Measurements from ENCODE around the gene MEI4.
"Not testable (repeated sequence)": the region's sequence is repeated elsewhere in the genome, so short reads cannot be mapped to it uniquely, and the experiment has no call there.

Gene MEI4

DNA sequence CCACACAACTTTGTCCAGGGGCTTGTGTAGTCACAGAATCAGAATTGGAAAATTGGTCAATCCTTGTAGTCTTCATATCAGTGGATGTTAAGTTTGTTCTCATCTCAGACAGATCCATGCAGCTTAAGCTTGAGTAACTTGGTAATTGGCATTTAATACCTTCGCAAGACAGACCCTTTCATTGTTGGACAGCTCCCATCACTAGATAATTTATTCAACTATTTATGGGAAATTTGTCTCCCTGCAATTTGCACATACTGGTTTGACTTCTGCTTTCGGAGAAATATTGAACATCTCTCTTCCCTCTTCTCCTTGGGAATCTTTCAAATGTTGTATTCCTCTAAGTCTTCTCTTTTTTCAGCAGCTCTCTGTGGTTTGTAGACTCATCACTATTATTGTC lies 17.1 kb downstream of the MEI4 start:
- H3K9me3 ChIP-seq (ENCODE audit: control insufficient read depth in 2 of 2, low read length in 2 of 2), result no peaks in the 10 kb centered on the region
- H3K9ac ChIP-seq (ENCODE audit: low read depth in 1 of 2, low read length in 2 of 2), result no peak overlapping the region
- no peaks in the 10 kb centered on the region for H3K36me3 ChIP-seq (ENCODE audit: control insufficient read depth in 2 of 2, insufficient read depth in 2 of 2, low read length in 2 of 2)
- H3K27ac ChIP-seq (ENCODE audit: low read depth in 2 of 2, low read length in 2 of 2), result no peak overlapping the region
- H3K27me3 ChIP-seq (ENCODE audit: control insufficient read depth in 2 of 2, insufficient read depth in 2 of 2, low read length in 2 of 2), result no peaks in the 10 kb centered on the region
- no peak overlapping the region for H3K4me3 ChIP-seq (ENCODE audit: low read length in 2 of 2)
- no peaks in the 10 kb centered on the region for H3K4me1 ChIP-seq (ENCODE audit: control insufficient read depth in 2 of 2, insufficient read depth in 2 of 2, low read length in 2 of 2)

DNA sequence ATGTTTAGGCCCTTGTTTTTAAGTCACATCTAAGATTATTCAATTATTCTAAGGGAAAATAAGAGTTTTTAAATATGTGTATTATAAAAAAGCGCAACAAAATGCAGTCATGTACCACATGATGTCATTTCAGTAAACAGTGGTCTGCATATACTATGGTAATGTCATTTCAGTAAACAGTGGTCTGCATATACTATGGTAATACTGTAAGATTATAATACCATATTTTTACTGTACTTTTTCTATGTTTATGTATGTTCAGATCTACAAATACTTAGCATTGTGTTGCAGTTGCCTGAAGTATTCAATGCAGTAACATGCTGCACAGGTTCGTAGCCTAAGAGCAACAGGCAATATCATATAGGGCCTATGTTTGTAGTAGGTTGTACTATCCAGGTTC lies 21.4 kb downstream of the MEI4 start:
- Histone ChIP-seq H3K9me3 (ENCODE audit: control insufficient read depth in 2 of 2, low read length in 2 of 2) (no peaks in the 10 kb centered on the region), H3K36me3 (ENCODE audit: control insufficient read depth in 2 of 2, insufficient read depth in 2 of 2, low read length in 2 of 2) (no peaks in the 10 kb centered on the region), H3K4me1 (ENCODE audit: control insufficient read depth in 2 of 2, insufficient read depth in 2 of 2, low read length in 2 of 2) (no peaks in the 10 kb centered on the region), H3K9ac (ENCODE audit: low read depth in 1 of 2, low read length in 2 of 2) (no peak overlapping the region), H3K27ac (ENCODE audit: low read depth in 2 of 2, low read length in 2 of 2) (no peak overlapping the region), H3K4me3 (ENCODE audit: low read length in 2 of 2) (no peak overlapping the region), H3K27me3 (ENCODE audit: control insufficient read depth in 2 of 2, insufficient read depth in 2 of 2, low read length in 2 of 2) (no peaks in the 10 kb centered on the region)

DNA sequence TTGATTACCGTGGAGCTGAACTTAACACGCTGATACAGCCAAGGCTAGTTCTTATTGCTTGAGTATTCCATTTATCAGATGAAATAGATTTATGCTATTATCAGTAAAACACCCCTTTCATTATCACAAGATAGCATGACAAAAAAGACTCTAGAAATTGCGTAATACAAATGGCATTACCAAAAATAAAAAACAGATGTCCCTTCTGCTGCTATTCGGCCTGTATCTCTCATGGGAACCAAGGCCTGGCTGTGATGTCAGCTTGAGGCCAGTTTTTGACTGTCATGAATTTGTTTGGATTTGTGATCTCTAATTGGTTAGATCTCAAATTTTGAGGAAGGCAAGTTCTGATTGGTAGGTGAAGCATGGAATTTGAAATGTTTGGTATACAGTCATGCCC lies 25.2 kb downstream of the MEI4 start:
- Histone ChIP-seq H3K9me3 (ENCODE audit: control insufficient read depth in 2 of 2, low read length in 2 of 2) (no peaks in the 10 kb centered on the region), H3K4me1 (ENCODE audit: control insufficient read depth in 2 of 2, insufficient read depth in 2 of 2, low read length in 2 of 2) (no peaks in the 10 kb centered on the region), H3K36me3 (ENCODE audit: control insufficient read depth in 2 of 2, insufficient read depth in 2 of 2, low read length in 2 of 2) (no peaks in the 10 kb centered on the region), H3K27ac (ENCODE audit: low read depth in 2 of 2, low read length in 2 of 2) (no peak overlapping the region), H3K9ac (ENCODE audit: low read depth in 1 of 2, low read length in 2 of 2) (no peak overlapping the region), H3K4me3 (ENCODE audit: low read length in 2 of 2) (no peak overlapping the region), H3K27me3 (ENCODE audit: control insufficient read depth in 2 of 2, insufficient read depth in 2 of 2, low read length in 2 of 2) (no peaks in the 10 kb centered on the region)

DNA sequence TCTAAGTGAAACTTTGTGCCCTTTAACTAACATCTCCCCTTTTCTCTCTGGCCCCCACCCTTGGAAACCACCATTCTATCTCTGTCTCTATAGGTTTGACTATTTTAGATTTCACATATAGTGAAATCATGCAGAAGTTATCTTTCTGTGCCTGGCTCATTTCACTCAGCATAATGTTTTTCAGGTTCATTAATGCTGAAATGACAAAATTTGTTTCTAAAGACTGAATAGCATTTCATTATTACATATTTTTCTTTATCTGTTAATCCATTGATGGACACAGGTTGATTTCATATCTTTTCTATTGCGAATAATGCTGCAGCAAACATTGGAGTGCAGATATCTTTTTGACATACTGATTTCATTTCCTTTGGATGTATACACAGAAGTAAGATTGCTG lies 30.7 kb downstream of the MEI4 start:
- no peaks in the 10 kb centered on the region for H3K27me3 ChIP-seq (ENCODE audit: control insufficient read depth in 2 of 2, insufficient read depth in 2 of 2, low read length in 2 of 2)
- no peaks in the 10 kb centered on the region for H3K36me3 ChIP-seq (ENCODE audit: control insufficient read depth in 2 of 2, insufficient read depth in 2 of 2, low read length in 2 of 2)
- no peak overlapping the region for H3K4me3 ChIP-seq (ENCODE audit: low read length in 2 of 2)
- no peak overlapping the region for H3K27ac ChIP-seq (ENCODE audit: low read depth in 2 of 2, low read length in 2 of 2)
- no peaks in the 10 kb centered on the region for H3K4me1 ChIP-seq (ENCODE audit: control insufficient read depth in 2 of 2, insufficient read depth in 2 of 2, low read length in 2 of 2)
- H3K9ac ChIP-seq (ENCODE audit: low read depth in 1 of 2, low read length in 2 of 2), result no peak overlapping the region
- no peaks in the 10 kb centered on the region for H3K9me3 ChIP-seq (ENCODE audit: control insufficient read depth in 2 of 2, low read length in 2 of 2)

DNA sequence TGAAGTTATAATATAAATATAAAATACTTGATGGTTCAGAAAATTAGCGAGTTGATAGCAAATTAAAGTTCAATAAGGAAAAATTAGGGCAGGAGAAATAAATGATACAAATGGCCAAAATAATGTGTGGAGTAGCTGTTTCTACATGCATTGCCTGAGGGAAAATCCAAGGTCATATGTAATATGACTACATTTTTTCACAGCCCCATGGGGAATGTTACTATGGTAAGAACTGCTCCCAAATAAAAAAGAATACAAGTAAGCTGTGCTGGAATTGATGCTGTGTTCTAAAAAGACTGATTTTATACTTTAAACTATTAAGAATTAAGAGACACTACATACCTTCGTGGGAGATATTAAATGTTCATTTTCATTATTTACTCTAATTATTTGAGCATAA lies 34.1 kb downstream of the MEI4 start:
- H3K9me3 ChIP-seq (ENCODE audit: control insufficient read depth in 2 of 2, low read length in 2 of 2), result no peaks in the 10 kb centered on the region
- no peaks in the 10 kb centered on the region for H3K36me3 ChIP-seq (ENCODE audit: control insufficient read depth in 2 of 2, insufficient read depth in 2 of 2, low read length in 2 of 2)
- H3K27me3 ChIP-seq (ENCODE audit: control insufficient read depth in 2 of 2, insufficient read depth in 2 of 2, low read length in 2 of 2), result no peaks in the 10 kb centered on the region
- H3K27ac ChIP-seq (ENCODE audit: low read depth in 2 of 2, low read length in 2 of 2), result no peak overlapping the region
- H3K4me3 ChIP-seq (ENCODE audit: low read length in 2 of 2), result no peak overlapping the region
- no peaks in the 10 kb centered on the region for H3K4me1 ChIP-seq (ENCODE audit: control insufficient read depth in 2 of 2, insufficient read depth in 2 of 2, low read length in 2 of 2)
- H3K9ac ChIP-seq (ENCODE audit: low read depth in 1 of 2, low read length in 2 of 2), result no peak overlapping the region

DNA sequence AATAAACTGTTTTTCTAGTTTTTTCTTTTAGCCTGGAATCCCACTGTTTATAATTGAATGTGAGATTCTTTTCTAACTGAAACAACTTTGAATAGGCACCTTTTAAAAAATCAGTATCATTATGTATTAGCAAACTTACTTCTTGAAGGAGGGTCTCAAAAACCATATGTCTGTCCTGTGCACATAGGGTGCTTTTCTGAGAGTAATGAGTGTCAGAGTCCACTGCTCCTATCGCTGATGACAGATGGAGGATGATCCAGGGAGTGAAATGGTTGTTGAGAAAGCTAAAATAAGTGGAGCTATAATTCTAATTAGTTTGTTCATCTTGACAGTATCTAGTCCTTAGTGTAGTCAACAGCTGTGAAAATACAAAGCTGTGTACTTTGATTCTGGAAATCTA lies 35.8 kb downstream of the MEI4 start:
- no peaks in the 10 kb centered on the region for H3K4me1 ChIP-seq (ENCODE audit: control insufficient read depth in 2 of 2, insufficient read depth in 2 of 2, low read length in 2 of 2)
- H3K9me3 ChIP-seq (ENCODE audit: control insufficient read depth in 2 of 2, low read length in 2 of 2), result no peaks in the 10 kb centered on the region
- no peaks in the 10 kb centered on the region for H3K27me3 ChIP-seq (ENCODE audit: control insufficient read depth in 2 of 2, insufficient read depth in 2 of 2, low read length in 2 of 2)
- H3K27ac ChIP-seq (ENCODE audit: low read depth in 2 of 2, low read length in 2 of 2), result no peak overlapping the region
- H3K9ac ChIP-seq (ENCODE audit: low read depth in 1 of 2, low read length in 2 of 2), result no peak overlapping the region
- H3K36me3 ChIP-seq (ENCODE audit: control insufficient read depth in 2 of 2, insufficient read depth in 2 of 2, low read length in 2 of 2), result no peaks in the 10 kb centered on the region
- H3K4me3 ChIP-seq (ENCODE audit: low read length in 2 of 2), result no peak overlapping the region

DNA sequence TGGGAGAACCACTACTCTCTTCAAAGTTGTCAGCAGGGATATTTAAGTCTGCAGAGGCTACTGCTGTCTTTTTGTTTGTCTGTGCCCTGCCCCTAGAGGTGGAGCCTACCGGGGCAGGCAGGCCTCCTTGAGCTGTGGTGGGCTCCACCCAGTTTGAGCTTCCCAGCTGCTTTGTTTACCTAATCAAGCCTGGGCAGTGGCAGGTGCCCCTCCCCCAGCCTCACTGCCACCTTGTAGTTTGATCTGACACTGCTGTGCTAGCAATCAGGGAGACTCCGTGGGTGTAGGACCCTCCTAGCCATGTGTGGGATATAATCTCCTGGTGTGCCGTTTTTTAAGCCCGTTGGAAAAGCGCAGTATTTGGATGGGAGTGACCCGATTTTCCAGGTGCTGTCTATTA lies 47.3 kb downstream of the MEI4 start:
- not testable (repeated sequence) for H3K36me3 ChIP-seq (ENCODE audit: control insufficient read depth in 2 of 2, insufficient read depth in 2 of 2, low read length in 2 of 2); H3K27ac ChIP-seq (ENCODE audit: low read depth in 2 of 2, low read length in 2 of 2); H3K9me3 ChIP-seq (ENCODE audit: control insufficient read depth in 2 of 2, low read length in 2 of 2); H3K4me3 ChIP-seq (ENCODE audit: low read length in 2 of 2); H3K4me1 ChIP-seq (ENCODE audit: control insufficient read depth in 2 of 2, insufficient read depth in 2 of 2, low read length in 2 of 2); H3K9ac ChIP-seq (ENCODE audit: low read depth in 1 of 2, low read length in 2 of 2); H3K27me3 ChIP-seq (ENCODE audit: control insufficient read depth in 2 of 2, insufficient read depth in 2 of 2, low read length in 2 of 2)

DNA sequence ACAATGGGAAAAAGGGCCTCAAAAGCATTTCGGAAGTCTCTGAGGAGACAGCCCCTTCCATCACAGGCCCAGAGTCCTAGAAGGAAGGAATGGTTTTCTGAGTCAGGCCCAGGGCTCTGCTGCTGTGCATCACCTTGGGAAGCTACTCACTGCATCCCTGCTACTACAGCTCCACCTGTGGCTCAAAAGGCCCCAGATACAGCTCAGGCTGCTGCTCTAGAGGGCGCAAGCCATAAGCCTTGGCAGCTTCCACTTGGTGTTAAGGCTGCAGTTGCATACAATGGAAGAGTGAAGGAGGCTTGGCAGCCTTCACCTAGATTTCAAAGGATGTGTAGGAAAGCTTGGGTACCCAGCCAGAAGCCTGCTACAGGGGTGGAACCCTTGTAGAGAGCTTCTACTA lies 54.8 kb downstream of the MEI4 start:
- H3K9ac ChIP-seq (ENCODE audit: low read depth in 1 of 2, low read length in 2 of 2), result no peak overlapping the region
- H3K4me3 ChIP-seq (ENCODE audit: low read length in 2 of 2), result no peak overlapping the region
- H3K9me3 ChIP-seq (ENCODE audit: control insufficient read depth in 2 of 2, low read length in 2 of 2), result peaks cover 0 to 6% of the 10 kb centered on the region in 2 donors
- H3K27me3 ChIP-seq (ENCODE audit: control insufficient read depth in 2 of 2, insufficient read depth in 2 of 2, low read length in 2 of 2), result no peaks in the 10 kb centered on the region
- no peaks in the 10 kb centered on the region for H3K4me1 ChIP-seq (ENCODE audit: control insufficient read depth in 2 of 2, insufficient read depth in 2 of 2, low read length in 2 of 2)
- no peak overlapping the region for H3K27ac ChIP-seq (ENCODE audit: low read depth in 2 of 2, low read length in 2 of 2)
- H3K36me3 ChIP-seq (ENCODE audit: control insufficient read depth in 2 of 2, insufficient read depth in 2 of 2, low read length in 2 of 2), result no peaks in the 10 kb centered on the region

DNA sequence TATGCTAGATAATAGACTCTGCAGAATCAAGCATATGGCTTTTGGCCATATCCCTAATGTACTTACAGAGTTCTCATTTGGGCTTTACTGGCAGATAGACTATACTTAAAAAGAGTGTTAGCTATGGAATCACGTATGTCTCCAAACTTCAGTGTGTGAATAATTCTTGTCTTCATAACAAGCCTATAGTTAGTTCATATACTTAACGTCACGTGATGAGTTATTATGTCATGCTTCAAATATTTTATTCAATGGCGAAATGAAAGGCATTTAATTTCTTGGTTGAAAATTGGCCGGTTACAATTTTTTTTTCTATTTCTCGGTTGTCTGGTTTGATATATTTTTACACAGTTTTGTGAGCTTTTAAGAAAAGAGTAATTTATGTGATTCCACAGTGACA lies 62.7 kb downstream of the MEI4 start:
- Histone ChIP-seq H3K27ac (ENCODE audit: low read depth in 2 of 2, low read length in 2 of 2) (no peak overlapping the region), H3K27me3 (ENCODE audit: control insufficient read depth in 2 of 2, insufficient read depth in 2 of 2, low read length in 2 of 2) (no peaks in the 10 kb centered on the region), H3K4me3 (ENCODE audit: low read length in 2 of 2) (no peak overlapping the region), H3K4me1 (ENCODE audit: control insufficient read depth in 2 of 2, insufficient read depth in 2 of 2, low read length in 2 of 2) (no peaks in the 10 kb centered on the region), H3K9me3 (ENCODE audit: control insufficient read depth in 2 of 2, low read length in 2 of 2) (no peaks in the 10 kb centered on the region), H3K36me3 (ENCODE audit: control insufficient read depth in 2 of 2, insufficient read depth in 2 of 2, low read length in 2 of 2) (no peaks in the 10 kb centered on the region), H3K9ac (ENCODE audit: low read depth in 1 of 2, low read length in 2 of 2) (no peak overlapping the region)

DNA sequence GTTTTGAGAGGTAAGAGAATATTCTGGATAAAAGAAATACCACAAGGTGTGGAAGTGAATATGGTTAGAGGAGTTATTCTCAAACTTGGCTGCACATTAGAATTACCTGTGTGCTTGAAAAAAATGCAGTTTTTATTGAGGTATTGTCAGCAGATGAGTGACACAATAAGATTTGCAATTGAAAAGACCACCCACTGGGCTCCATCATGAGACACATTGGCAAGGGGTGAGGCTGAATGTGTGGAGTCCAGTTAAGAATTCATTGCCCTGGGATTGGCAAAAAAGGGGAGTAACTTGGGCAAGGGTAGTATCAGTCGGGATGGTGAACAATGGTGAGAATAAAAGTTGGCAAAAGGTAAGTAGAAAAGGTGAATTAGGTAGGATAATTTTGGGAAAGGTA lies 63.5 kb downstream of the MEI4 start:
- Histone ChIP-seq H3K27ac (ENCODE audit: low read depth in 2 of 2, low read length in 2 of 2) (no peak overlapping the region), H3K9ac (ENCODE audit: low read depth in 1 of 2, low read length in 2 of 2) (no peak overlapping the region), H3K9me3 (ENCODE audit: control insufficient read depth in 2 of 2, low read length in 2 of 2) (no peaks in the 10 kb centered on the region), H3K36me3 (ENCODE audit: control insufficient read depth in 2 of 2, insufficient read depth in 2 of 2, low read length in 2 of 2) (no peaks in the 10 kb centered on the region), H3K27me3 (ENCODE audit: control insufficient read depth in 2 of 2, insufficient read depth in 2 of 2, low read length in 2 of 2) (no peaks in the 10 kb centered on the region), H3K4me3 (ENCODE audit: low read length in 2 of 2) (no peak overlapping the region), H3K4me1 (ENCODE audit: control insufficient read depth in 2 of 2, insufficient read depth in 2 of 2, low read length in 2 of 2) (no peaks in the 10 kb centered on the region)

DNA sequence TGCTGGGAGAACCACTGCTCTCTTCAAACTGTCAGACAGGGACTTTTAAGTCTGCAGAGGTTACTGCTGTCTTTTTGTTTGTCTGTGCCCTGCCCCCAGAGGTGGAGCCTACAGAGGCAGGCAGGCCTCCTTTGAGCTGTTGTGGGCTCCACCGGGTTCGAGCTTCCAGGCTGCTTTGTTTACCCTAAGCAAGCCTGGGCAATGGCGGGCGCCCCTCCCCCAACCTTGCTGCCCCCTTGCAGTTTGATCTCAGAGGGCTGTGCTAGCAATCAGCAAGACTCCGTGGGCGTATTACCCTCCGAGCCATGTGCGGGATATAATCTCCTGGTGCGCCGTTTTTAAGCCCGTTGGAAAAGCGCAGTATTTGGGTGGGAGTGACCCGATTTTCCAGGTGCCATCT lies 83.2 kb downstream of the MEI4 start:
- not testable (repeated sequence) for H3K4me1 ChIP-seq (ENCODE audit: control insufficient read depth in 2 of 2, insufficient read depth in 2 of 2, low read length in 2 of 2); H3K4me3 ChIP-seq (ENCODE audit: low read length in 2 of 2); H3K9me3 ChIP-seq (ENCODE audit: control insufficient read depth in 2 of 2, low read length in 2 of 2)

More for the DNA sequence above, 83.2 kb downstream of the MEI4 start:
- not testable (repeated sequence) for H3K9ac ChIP-seq (ENCODE audit: low read depth in 1 of 2, low read length in 2 of 2); H3K36me3 ChIP-seq (ENCODE audit: control insufficient read depth in 2 of 2, insufficient read depth in 2 of 2, low read length in 2 of 2); H3K27me3 ChIP-seq (ENCODE audit: control insufficient read depth in 2 of 2, insufficient read depth in 2 of 2, low read length in 2 of 2); H3K27ac ChIP-seq (ENCODE audit: low read depth in 2 of 2, low read length in 2 of 2)

Measured in mucosa of rectum (tissue), 2 donors.